ENCODE measurements around the gene VAMP4.

VAMP4 gene, protein sequence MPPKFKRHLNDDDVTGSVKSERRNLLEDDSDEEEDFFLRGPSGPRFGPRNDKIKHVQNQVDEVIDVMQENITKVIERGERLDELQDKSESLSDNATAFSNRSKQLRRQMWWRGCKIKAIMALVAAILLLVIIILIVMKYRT

DNA sequence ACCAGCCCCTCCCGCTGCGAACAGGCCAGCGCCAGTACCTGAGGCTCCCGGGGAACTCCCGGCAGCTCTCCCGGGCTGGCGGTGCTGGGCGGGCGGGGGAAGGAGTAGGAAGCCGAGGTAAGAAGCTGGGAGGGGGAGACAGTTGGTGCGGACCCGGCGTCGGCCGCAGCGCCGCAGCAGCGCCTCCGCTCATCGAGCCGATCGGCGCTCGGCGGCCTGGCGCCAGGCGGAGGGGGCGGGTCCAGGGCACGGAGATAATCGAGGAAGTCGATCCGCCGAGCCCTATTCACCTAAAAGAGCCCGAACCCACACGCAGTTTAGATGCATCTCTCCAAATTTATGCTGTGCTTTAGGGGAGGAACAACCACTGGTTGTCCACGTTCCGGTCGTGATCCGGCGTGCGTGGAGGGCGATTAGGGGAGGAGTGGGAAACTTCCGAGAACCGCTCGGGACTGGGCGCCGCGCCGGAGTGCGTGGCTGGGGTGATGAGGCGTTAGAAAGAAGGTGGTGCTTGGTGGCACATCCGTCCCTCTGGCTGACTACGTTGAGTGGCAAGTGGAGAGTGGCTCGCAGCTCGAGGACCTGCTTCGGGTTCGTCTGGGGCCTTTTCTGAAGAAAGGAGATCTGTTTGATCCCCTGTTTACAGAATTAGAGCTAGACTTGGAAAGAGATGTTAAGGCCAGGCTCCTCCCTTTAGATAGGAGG, at the start of gene VAMP4:
Gene VAMP4 (minus strand): TSS at position 194 of the 705 bp plus-strand sequence. CDS start 3,651 bp downstream, outside the sequence.
- no peak for TF ChIP-seq JUND (IDR thresholded peaks at IDR 0.05; ENCODE audit: low read depth)
- DNase-seq (ENCODE audit: low read depth in 1 of 2, low spot score in 1 of 2): peak; percentile 74 to 89
- in situ Hi-C loops (cut with HindIII; ENCODE audit: low pct_unique_long_range_greater_than_20kb, low sequenced_read_pairs): no loop called here

DNA sequence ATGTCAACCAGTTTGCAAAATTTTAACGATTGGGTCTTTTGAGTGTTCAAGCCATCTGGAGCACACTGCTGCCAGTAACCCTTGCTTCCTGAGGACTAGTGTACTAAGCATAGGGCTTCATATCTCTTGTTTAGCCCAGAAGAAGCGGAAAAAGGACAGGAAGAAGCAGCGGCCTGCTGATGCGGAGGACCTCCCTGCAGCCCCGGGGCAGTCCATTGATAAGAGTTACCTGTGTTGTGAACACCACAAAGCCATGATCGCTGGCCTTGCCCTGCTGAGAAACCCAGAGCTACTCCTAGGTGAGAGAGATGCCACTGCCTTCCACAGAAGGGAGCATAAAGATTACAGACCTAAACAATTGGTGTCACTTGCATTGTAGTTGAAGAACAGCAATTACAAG, 48.5 kb upstream of the VAMP4 start:
- no peak for DNase-seq (ENCODE audit: low read depth in 1 of 2, low spot score in 1 of 2)
- in situ Hi-C loops (cut with HindIII; ENCODE audit: low pct_unique_long_range_greater_than_20kb, low sequenced_read_pairs): no loop called here
- no peak for TF ChIP-seq JUND (IDR thresholded peaks at IDR 0.05; ENCODE audit: low read depth)

DNA sequence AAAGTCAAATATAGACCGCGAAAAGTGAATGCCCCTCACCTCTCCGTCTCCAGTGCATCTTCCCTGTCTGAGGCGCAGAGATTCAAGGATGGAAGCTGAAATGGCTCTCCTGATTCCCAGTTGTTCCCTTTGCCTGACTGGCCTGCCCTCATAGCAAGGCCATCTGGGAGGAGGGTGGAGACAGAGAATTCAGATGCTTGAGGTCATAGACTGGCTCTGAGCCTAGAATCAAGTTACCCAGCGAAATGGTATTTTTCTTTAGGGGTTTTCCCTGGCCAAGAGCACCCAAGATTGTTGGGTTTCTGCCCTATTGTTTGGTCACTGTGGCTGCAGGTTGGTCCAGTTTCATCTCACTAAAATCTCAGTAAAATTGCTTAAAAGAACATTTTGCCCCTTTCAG, 46.8 kb upstream of the VAMP4 start:
- TF ChIP-seq JUND (IDR thresholded peaks at IDR 0.05; ENCODE audit: low read depth): no peak
- in situ Hi-C loops (cut with HindIII; ENCODE audit: low pct_unique_long_range_greater_than_20kb, low sequenced_read_pairs): no loop called here
- DNase-seq (ENCODE audit: low read depth in 1 of 2, low spot score in 1 of 2): no peak

DNA sequence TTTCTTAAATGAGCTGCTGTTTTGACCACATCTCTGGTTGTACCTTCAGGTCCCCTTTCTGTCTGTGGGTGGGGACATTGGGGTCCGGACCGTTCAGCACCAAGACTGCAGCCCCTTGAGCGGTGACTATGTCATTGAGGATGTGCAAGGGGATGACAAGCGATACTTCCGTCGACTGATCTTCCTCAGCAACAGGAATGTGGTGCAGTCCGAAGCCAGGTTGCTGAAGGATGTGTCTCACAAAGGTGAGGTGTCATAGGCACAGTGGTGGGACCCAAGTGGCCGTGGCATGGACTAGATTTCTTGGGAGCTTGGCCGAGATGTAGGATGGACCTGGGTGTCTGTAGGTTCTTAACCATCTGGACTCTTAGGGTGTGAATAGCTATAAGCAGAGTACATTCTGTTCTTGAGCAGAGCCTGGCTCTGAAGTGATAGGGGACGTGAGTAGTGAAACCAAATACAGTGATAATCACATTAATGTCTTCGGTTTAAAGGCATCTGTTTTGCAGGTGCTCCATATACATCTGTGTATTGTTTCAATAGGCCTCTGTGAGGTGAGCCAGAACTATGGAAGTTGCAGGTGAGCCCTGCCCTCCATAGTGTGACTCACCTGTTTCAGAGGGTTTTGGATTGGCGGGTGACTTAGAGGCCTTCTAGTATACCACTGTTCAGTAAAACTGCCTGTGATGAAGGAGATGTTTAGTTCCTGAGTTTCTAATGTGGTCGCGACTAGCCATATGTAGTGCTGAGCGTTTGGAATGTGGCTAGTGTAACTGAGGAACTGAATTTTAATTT, 46.0 kb upstream of the VAMP4 start:
- DNase-seq (ENCODE audit: low read depth in 1 of 2, low spot score in 1 of 2): no peak
- no peak for TF ChIP-seq JUND (IDR thresholded peaks at IDR 0.05; ENCODE audit: low read depth)
- in situ Hi-C loops (cut with HindIII; ENCODE audit: low pct_unique_long_range_greater_than_20kb, low sequenced_read_pairs): no loop called here

DNA sequence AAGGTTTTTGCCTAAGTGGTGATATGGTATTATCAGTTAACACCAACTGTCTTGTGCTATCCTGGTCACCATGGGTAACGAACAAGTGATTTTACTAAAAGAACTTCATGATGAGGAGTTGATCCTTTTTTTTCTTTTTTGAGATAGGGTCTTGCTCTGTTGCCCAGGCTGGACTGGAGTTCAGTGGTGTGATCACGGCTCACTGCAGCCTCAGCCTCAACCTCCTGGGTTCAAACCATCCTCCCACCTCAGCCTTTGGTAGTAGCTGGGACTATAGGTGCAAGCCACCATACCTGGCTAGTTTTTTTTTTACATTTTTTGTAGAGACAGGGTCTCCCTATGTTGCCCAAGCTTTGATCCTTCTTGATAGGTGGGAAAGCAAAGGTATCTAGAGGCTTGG, 44.7 kb upstream of the VAMP4 start:
- DNase-seq (ENCODE audit: low read depth in 1 of 2, low spot score in 1 of 2): no peak
- no peak for TF ChIP-seq JUND (IDR thresholded peaks at IDR 0.05; ENCODE audit: low read depth)
- in situ Hi-C loops (cut with HindIII; ENCODE audit: low pct_unique_long_range_greater_than_20kb, low sequenced_read_pairs): no loop called here

DNA sequence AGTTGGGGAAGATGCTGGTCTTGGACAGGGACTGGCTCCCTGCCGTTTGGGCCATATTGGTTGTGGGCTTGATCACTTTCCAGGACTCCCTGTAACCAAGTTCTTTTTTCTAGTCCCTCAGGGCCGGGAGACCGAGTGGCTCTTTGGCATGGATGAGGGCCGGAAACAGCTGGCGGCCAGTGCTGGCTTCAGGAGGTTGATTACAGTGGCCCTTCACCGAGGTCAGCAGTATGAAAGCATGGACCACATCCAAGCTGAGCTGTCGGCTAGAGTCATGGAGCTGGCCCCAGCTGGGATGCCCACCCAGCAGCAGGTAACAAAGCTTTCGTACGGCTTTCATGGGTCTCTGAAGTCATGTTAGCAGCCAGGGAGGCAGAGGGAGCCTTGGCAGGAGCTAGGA, 43.9 kb upstream of the VAMP4 start:
- no peak for TF ChIP-seq JUND (IDR thresholded peaks at IDR 0.05; ENCODE audit: low read depth)
- in situ Hi-C loops (cut with HindIII; ENCODE audit: low pct_unique_long_range_greater_than_20kb, low sequenced_read_pairs): no loop called here

DNA sequence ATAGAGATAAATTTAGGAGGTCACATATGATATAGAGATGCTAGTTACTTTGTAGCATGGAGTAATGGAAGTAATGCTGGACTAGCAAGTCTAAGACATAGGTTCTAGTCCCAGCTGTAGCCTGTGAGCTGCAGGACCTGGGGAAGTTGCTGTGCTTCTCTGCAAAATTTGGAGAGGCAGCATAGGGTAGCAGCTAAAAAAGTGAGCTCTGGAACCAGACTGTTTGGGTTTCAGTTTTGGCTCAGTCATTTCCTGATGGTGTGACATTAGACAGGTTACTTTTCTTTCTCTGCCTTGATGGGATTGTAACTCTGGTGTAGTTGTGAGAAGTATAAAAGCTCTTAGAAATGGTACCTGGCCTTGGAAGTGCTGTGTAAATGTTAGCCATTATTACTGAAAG, 42.9 kb upstream of the VAMP4 start:
- DNase-seq (ENCODE audit: low read depth in 1 of 2, low spot score in 1 of 2): no peak
- TF ChIP-seq JUND (IDR thresholded peaks at IDR 0.05; ENCODE audit: low read depth): no peak
- in situ Hi-C loops (cut with HindIII; ENCODE audit: low pct_unique_long_range_greater_than_20kb, low sequenced_read_pairs): no loop called here

More for the DNA sequence above, 43.9 kb upstream of the VAMP4 start:
- no peak for DNase-seq (ENCODE audit: low read depth in 1 of 2, low spot score in 1 of 2)

DNA sequence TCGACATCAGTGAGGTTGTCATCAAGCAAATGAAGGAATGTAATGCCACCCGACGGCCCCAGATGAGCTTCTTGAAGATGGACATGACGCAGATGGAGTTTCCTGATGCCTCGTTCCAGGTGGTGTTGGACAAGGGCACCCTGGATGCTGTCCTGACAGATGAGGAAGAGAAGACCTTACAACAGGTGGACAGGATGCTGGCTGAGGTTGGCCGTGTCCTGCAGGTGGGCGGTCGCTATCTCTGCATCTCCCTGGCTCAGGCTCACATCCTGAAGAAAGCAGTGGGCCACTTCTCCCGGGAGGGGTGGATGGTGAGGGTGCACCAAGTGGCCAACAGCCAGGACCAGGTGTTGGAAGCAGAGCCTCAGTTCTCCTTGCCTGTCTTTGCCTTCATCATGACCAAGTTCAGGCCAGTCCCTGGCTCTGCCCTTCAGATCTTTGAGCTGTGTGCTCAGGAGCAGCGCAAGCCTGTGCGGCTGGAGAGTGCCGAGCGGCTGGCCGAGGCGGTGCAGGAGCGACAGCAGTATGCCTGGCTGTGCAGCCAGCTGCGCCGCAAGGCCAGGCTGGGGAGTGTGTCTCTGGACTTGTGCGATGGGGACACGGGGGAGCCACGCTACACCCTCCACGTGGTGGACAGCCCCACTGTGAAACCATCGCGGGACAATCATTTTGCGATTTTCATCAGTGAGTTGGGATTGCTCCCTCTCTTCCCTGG, 42.1 kb upstream of the VAMP4 start:
- DNase-seq (ENCODE audit: low read depth in 1 of 2, low spot score in 1 of 2): no peak
- no peak for TF ChIP-seq JUND (IDR thresholded peaks at IDR 0.05; ENCODE audit: low read depth)
- in situ Hi-C loops (cut with HindIII; ENCODE audit: low pct_unique_long_range_greater_than_20kb, low sequenced_read_pairs): no loop called here

DNA sequence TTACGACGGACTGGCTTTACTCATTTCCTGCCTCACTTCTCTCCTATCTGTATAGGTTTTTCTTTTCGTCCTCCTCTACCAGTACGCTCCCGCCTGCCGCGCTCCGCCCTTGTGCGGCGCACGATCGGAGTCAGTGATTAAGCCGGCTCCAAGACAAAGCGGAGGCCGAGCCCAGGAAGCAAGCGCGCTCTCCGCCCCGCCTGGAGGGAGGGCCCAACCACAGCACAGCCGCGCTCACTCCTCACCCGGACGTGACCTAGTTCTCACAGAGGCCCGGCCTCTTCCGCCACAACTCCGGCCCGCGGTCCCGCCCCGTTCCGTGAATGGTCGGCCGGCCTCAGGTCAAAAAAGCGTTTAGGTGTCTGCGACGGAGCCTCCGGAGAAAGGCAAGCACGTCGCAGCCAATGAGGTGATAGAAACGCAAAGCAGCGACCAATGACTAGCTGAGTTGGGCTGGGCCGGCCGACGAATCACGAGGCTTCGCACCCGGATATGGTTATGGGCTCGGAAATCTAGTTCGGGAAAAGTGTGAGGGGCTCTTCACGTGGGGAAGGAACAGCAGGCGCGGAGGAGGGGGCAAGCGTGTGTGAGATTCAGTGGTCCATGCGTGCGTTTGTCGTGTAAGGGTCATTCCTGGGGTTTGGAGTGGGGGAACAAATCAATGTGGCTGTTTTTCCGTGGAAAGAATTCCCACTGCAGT, 39.5 kb upstream of the VAMP4 start, which contains the start of gene METTL13:
Gene METTL13 (plus strand): TSS at position 485 of the 700 bp plus-strand sequence. CDS start 308 bp downstream, outside the sequence.
- in situ Hi-C loops (cut with HindIII; ENCODE audit: low pct_unique_long_range_greater_than_20kb, low sequenced_read_pairs): no loop called here
- DNase-seq (ENCODE audit: low read depth in 1 of 2, low spot score in 1 of 2): peak; percentile 99 to 100
- no peak for TF ChIP-seq JUND (IDR thresholded peaks at IDR 0.05; ENCODE audit: low read depth)

DNA sequence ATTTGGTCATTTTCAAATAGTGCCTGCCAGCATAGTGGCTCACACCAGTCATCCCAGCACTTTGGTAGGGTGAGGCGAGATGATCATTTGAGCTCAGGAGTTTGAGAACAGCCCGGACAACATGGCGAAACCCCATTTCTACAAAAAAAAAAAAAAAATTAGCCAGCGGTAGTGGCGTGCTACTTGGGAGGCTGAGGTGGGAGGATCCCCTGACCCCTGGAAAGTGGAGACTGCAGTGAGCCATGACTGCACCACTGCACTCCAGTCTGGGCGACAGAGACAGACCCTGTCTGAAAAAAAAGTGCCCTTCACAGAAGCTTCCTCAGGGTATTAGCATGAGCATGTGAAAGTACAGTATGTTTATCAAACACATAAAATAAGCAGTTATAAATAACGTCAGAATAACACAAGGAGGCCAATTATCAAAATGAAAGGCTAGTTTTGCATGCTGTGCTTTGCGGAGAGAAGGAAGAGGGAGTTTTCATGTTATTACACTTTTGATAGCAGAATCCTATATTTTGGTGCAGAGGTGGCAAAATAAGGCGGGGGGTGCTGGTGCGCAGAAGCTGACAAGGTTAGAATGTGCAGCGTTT, 38.8 kb upstream of the VAMP4 start:
- DNase-seq (ENCODE audit: low read depth in 1 of 2, low spot score in 1 of 2): no peak
- in situ Hi-C loops (cut with HindIII; ENCODE audit: low pct_unique_long_range_greater_than_20kb, low sequenced_read_pairs): no loop called here
- TF ChIP-seq JUND (IDR thresholded peaks at IDR 0.05; ENCODE audit: low read depth): no peak

DNA sequence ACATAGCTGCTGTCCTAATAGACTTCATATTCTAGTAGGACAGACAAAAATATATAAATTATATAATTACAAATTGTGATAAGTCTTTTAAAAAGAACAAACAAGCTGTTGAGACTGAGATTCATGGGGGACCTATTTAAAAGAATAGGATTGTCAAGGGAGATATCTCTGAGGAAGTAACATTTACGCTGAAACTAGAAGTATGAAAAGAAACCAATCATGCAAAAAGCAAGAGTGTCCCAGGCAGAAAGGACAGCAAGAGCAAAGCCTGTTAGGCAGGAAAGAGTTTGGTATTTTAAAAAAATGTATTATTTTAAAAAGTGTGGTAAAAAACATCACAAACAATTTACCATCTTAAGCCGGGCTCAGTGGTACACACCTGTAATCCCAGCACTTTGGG, 30.4 kb upstream of the VAMP4 start:
- DNase-seq (ENCODE audit: low read depth in 1 of 2, low spot score in 1 of 2): no peak
- no peak for TF ChIP-seq JUND (IDR thresholded peaks at IDR 0.05; ENCODE audit: low read depth)
- in situ Hi-C loops (cut with HindIII; ENCODE audit: low pct_unique_long_range_greater_than_20kb, low sequenced_read_pairs): no loop called here

DNA sequence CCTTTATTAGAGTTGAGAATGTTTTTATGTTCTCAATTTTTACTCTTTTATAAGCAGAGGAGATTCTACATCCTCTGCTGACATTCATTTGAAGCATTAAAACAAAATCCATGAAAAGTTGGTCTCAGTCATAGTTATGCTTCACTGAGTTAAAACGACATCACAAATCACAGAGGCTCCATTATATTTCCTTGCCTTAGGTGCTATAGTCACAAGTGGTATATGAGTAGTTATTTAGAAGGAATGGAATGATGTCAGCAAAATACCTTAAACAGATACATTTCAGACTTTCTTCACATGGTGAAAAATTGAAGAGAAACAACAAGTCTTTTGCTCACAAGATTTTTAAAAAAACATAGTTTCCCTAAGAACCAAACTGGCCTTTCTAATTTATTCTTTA, 27.9 kb upstream of the VAMP4 start:
- no peak for TF ChIP-seq JUND (IDR thresholded peaks at IDR 0.05; ENCODE audit: low read depth)
- in situ Hi-C loops (cut with HindIII; ENCODE audit: low pct_unique_long_range_greater_than_20kb, low sequenced_read_pairs): no loop called here
- DNase-seq (ENCODE audit: low read depth in 1 of 2, low spot score in 1 of 2): no peak
